SW480 (cell line): ENCODE data around the gene PLOD1.
"Not testable (repeated sequence)": the region's sequence is repeated elsewhere in the genome, so short reads cannot be mapped to it uniquely, and the experiment has no call there.

Source experiments
- DNase-seq: peaks from one replicate; pipeline ENCODE4 v3.0.0-alpha.2; 2016; ENCODE audit warnings: low spot score

The PLOD1 gene

GRCh38 chr1:11912482-11913216 is 21.9 kb upstream of the PLOD1 start:
- DNase-seq, result not testable (repeated sequence)

- DNase-seq, result peak; percentile 28
Measured at GRCh38 chr1:11913291-11913690, 21.2 kb upstream of the PLOD1 start.

- no peak for DNase-seq
Measured at GRCh38 chr1:11914024-11914423, 20.5 kb upstream of the PLOD1 start.

GRCh38 chr1:11918799-11919519 is 15.6 kb upstream of the PLOD1 start:
- no peak for DNase-seq

- no peak for DNase-seq
Measured at GRCh38 chr1:11919621-11920020, 14.9 kb upstream of the PLOD1 start.

GRCh38 chr1:11920239-11920903 is 14.1 kb upstream of the PLOD1 start:
- DNase-seq, result no peak

- no peak for DNase-seq
Measured at GRCh38 chr1:11921022-11921421, 13.5 kb upstream of the PLOD1 start.

- DNase-seq, result no peak
Measured at GRCh38 chr1:11923069-11923826, 11.3 kb upstream of the PLOD1 start.

- no peak for DNase-seq
Measured at GRCh38 chr1:11923827-11924113, 10.7 kb upstream of the PLOD1 start.

GRCh38 chr1:11924334-11925195 is 10.0 kb upstream of the PLOD1 start:
- no peak for DNase-seq

GRCh38 chr1:11925196-11925937 is 9.2 kb upstream of the PLOD1 start:
- DNase-seq, result not testable (repeated sequence)

GRCh38 chr1:11925938-11926292 is 8.6 kb upstream of the PLOD1 start:
- no peak for DNase-seq

GRCh38 chr1:11927866-11928592 is 6.5 kb upstream of the PLOD1 start:
- DNase-seq, result peak; percentile 46

- peak; percentile 39 for DNase-seq
Measured at GRCh38 chr1:11929849-11930248, 4.7 kb upstream of the PLOD1 start.

- no peak for DNase-seq
Measured at GRCh38 chr1:11930571-11931445, 3.7 kb upstream of the PLOD1 start.

- no peak for DNase-seq
Measured at GRCh38 chr1:11931845-11932244, 2.7 kb upstream of the PLOD1 start.

GRCh38 chr1:11935057-11935412 is 518 bp downstream of the PLOD1 start:
- DNase-seq, result no peak

GRCh38 chr1:11935733-11936132 is 1.2 kb downstream of the PLOD1 start:
- DNase-seq, result not testable (repeated sequence)
